ENCODE data around the gene ADAMTS1.
A peak's percentile ranks its signal among the peaks of the same experiment; 100 is the strongest.

ADAMTS1 gene

DNA sequence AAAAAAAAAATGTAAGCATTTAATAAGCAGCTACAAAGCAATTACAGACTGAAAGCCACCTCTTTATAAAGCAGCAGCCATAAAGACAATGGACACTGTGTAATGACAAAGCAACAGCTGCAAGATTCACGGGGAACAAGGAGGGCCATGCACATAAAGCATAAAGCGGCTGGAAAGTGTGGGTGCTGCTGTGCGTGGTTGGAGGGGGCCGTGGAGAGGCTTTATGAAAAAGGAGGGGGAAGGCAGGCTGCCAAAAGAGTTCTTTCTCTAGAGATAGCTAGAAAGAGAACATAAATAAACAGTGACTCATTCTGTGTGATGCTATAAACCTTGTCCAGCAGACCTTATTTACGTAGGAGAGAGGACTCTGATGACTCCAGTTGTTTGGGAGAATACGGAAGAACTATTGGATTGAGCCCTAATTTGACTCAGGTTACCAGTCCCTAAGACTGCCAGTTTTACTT is 49.3 kb downstream of the ADAMTS1 start:
- Histone ChIP-seq H3K18ac (ENCODE audit: low read length) (no peak overlapping the region), H3K9ac (ENCODE audit: low read depth, low read length, poor library complexity) (no peak overlapping the region), H2AK5ac (ENCODE audit: low read depth, low read length) (no peak overlapping the region), H3K14ac (ENCODE audit: low read length) (no peak overlapping the region), H2BK15ac (ENCODE audit: low read length) (no peak overlapping the region), H3K27ac (replicated peaks; ENCODE audit: low read length) (no peak overlapping the region), H2BK5ac (ENCODE audit: low read length) (no peak overlapping the region), H3K27me3 (ENCODE audit: control insufficient read depth in 3 of 3, insufficient read depth in 3 of 3, low read depth in 1 of 3, low read length in 3 of 3) (no peaks in the 10 kb centered on the region), H3K23ac (ENCODE audit: low read depth, low read length, poor library complexity) (no peak overlapping the region), H3K79me1 (ENCODE audit: low read depth, low read length) (no peaks in the 10 kb centered on the region), H2BK120ac (ENCODE audit: low read depth, low read length) (no peak overlapping the region), H3K4me1 (ENCODE audit: control insufficient read depth in 2 of 2, insufficient read depth in 1 of 2, low read depth in 1 of 2, low read length in 2 of 2) (peaks cover 0 to 6% of the 10 kb centered on the region in 2 donors), H2AFZ (ENCODE audit: low read length) (peak overlapping the region; percentile 29), H4K8ac (ENCODE audit: low read depth, low read length) (no peak overlapping the region), H3K4me3 (ENCODE audit: low read length in 2 of 2) (no peak overlapping the region), H3K36me3 (replicated peaks in 1 of 2; ENCODE audit: control insufficient read depth in 2 of 2, insufficient read depth in 2 of 2, low read length in 2 of 2) (no peaks in the 10 kb centered on the region), H3K9me3 (replicated peaks in 1 of 2; ENCODE audit: control insufficient read depth in 2 of 2, insufficient read depth in 1 of 2, low read depth in 1 of 2, low read length in 2 of 2) (peaks cover 0 to 2% of the 10 kb centered on the region in 2 donors), H2BK12ac (ENCODE audit: low read length) (no peak overlapping the region), H4K91ac (ENCODE audit: low read depth, low read length, poor library complexity) (no peak overlapping the region), H3K4ac (ENCODE audit: low read length) (no peak overlapping the region), H3K4me2 (ENCODE audit: insufficient read depth, low read length, poor library complexity, severe bottlenecking) (no peak overlapping the region)
- DNase-seq (ENCODE audit: low spot score), result no peak
- no CpG with 5 or more reads among the region's 6 CpGs for WGBS, 2 donors (ENCODE audit: extremely low coverage in 2 of 2, insufficient read length in 2 of 2, insufficient replicate concordance in 1 of 2)

DNA sequence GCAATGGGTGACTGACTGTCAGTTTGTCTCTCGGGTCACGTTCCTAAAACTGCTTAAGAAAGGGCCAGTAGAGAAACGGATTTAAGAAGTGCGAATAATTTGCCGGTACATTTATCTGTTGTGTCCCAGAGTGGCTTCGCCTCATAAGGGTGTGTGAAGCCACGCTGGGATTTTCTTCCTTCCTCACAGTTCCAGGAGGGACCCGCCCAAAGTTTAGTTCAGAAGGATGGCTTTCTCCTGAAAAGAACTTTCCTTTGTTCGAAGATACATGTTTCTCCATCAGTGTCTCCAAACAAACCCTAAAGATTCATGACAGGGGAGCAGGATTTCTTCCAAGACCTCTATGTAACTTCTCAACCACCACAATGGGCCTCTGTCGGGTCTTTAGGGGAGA is 49.8 kb downstream of the ADAMTS1 start:
- Histone ChIP-seq H2AFZ (ENCODE audit: low read length) (peak overlapping the region; percentile 29), H3K4ac (ENCODE audit: low read length) (no peak overlapping the region), H3K36me3 (replicated peaks in 1 of 2; ENCODE audit: control insufficient read depth in 2 of 2, insufficient read depth in 2 of 2, low read length in 2 of 2) (no peaks in the 10 kb centered on the region), H3K27ac (replicated peaks; ENCODE audit: low read length) (no peak overlapping the region), H3K18ac (ENCODE audit: low read length) (no peak overlapping the region), H2BK5ac (ENCODE audit: low read length) (no peak overlapping the region), H3K79me1 (ENCODE audit: low read depth, low read length) (no peaks in the 10 kb centered on the region), H3K9me3 (replicated peaks in 1 of 2; ENCODE audit: control insufficient read depth in 2 of 2, insufficient read depth in 1 of 2, low read depth in 1 of 2, low read length in 2 of 2) (peaks cover 0 to 2% of the 10 kb centered on the region in 2 donors), H4K91ac (ENCODE audit: low read depth, low read length, poor library complexity) (no peak overlapping the region), H3K4me3 (ENCODE audit: low read length in 2 of 2) (no peak overlapping the region), H3K4me1 (ENCODE audit: control insufficient read depth in 2 of 2, insufficient read depth in 1 of 2, low read depth in 1 of 2, low read length in 2 of 2) (peaks cover 0 to 6% of the 10 kb centered on the region in 2 donors), H2BK120ac (ENCODE audit: low read depth, low read length) (no peak overlapping the region), H3K14ac (ENCODE audit: low read length) (no peak overlapping the region), H3K27me3 (ENCODE audit: control insufficient read depth in 3 of 3, insufficient read depth in 3 of 3, low read depth in 1 of 3, low read length in 3 of 3) (no peaks in the 10 kb centered on the region), H2BK15ac (ENCODE audit: low read length) (no peak overlapping the region), H3K23ac (ENCODE audit: low read depth, low read length, poor library complexity) (no peak overlapping the region), H2AK5ac (ENCODE audit: low read depth, low read length) (no peak overlapping the region), H2BK12ac (ENCODE audit: low read length) (no peak overlapping the region), H4K8ac (ENCODE audit: low read depth, low read length) (no peak overlapping the region), H3K4me2 (ENCODE audit: insufficient read depth, low read length, poor library complexity, severe bottlenecking) (no peak overlapping the region), H3K9ac (ENCODE audit: low read depth, low read length, poor library complexity) (no peak overlapping the region)
- no peak for DNase-seq (ENCODE audit: low spot score)
- WGBS, 2 donors (ENCODE audit: extremely low coverage in 2 of 2, insufficient read length in 2 of 2, insufficient replicate concordance in 1 of 2), result no CpG with 5 or more reads among the region's 10 CpGs

DNA sequence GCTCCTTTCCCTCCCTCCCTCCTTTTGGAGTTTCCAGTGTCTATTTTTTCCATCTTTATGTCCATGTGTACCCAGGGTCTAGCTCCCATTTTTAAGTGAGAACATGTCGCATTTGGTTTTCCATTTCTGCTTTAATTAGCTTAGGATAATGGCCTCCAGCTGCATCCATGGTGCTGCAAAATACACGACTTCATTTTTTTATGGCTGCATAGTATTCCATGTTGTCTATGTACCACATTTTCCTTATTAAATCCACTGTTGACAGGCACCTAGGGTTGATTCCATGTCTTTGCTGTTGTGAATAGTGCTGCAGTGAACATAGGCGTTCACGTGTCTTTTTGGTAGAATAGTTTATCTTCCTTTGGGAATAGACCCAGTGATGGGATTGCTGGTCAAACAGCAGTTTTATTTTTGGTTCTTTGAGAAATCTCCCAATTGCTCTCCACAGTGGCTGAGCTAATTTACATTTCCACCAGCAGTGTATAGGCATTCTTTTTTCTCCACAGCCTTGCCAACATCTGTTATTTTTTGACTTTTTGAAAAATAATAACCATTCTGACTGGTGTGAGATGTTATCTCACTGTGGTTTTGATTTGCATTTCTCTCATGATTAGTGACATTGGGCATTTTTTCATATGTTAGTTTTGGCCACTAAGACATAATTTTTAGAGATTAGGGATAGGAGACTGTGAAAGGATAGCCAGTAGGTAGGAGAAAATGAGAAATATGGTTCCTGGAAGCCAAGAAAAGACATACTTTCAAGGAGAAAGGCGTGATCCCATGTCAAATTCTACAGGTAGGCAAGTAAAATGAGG is 50.4 kb downstream of the ADAMTS1 start:
- no peak for DNase-seq (ENCODE audit: low spot score)

GRCh38 chr21:26790296-26790695 is 54.9 kb downstream of the ADAMTS1 start:
- no peak overlapping the region for H3K14ac ChIP-seq (ENCODE audit: low read length)
- H2BK5ac ChIP-seq (ENCODE audit: low read length), result no peak overlapping the region
- H3K4me2 ChIP-seq (ENCODE audit: insufficient read depth, low read length, poor library complexity, severe bottlenecking), result no peak overlapping the region
- no peak overlapping the region for H3K27ac ChIP-seq (replicated peaks; ENCODE audit: low read length)
- H3K9me3 ChIP-seq (replicated peaks in 1 of 2; ENCODE audit: control insufficient read depth in 2 of 2, insufficient read depth in 1 of 2, low read depth in 1 of 2, low read length in 2 of 2), result no peaks in the 10 kb centered on the region
- no peak overlapping the region for H2BK120ac ChIP-seq (ENCODE audit: low read depth, low read length)
- no peak overlapping the region for H3K4me3 ChIP-seq (ENCODE audit: low read length in 2 of 2)
- no peak overlapping the region for H2BK15ac ChIP-seq (ENCODE audit: low read length)
- no peak for DNase-seq (ENCODE audit: low spot score)
- H3K4me1 ChIP-seq (ENCODE audit: control insufficient read depth in 2 of 2, insufficient read depth in 1 of 2, low read depth in 1 of 2, low read length in 2 of 2), result no peaks in the 10 kb centered on the region
- H2AK5ac ChIP-seq (ENCODE audit: low read depth, low read length), result no peak overlapping the region
- H3K9ac ChIP-seq (ENCODE audit: low read depth, low read length, poor library complexity), result no peak overlapping the region
- H3K27me3 ChIP-seq (ENCODE audit: control insufficient read depth in 3 of 3, insufficient read depth in 3 of 3, low read depth in 1 of 3, low read length in 3 of 3), result no peaks in the 10 kb centered on the region
- H2BK12ac ChIP-seq (ENCODE audit: low read length), result no peak overlapping the region
- H3K36me3 ChIP-seq (replicated peaks in 1 of 2; ENCODE audit: control insufficient read depth in 2 of 2, insufficient read depth in 2 of 2, low read length in 2 of 2), result no peaks in the 10 kb centered on the region
- H3K4ac ChIP-seq (ENCODE audit: low read length), result no peak overlapping the region
- no peaks in the 10 kb centered on the region for H3K79me1 ChIP-seq (ENCODE audit: low read depth, low read length)
- no peak overlapping the region for H2AFZ ChIP-seq (ENCODE audit: low read length)
- no peak overlapping the region for H3K18ac ChIP-seq (ENCODE audit: low read length)
- no peak overlapping the region for H4K91ac ChIP-seq (ENCODE audit: low read depth, low read length, poor library complexity)
- no peak overlapping the region for H4K8ac ChIP-seq (ENCODE audit: low read depth, low read length)
- no peak overlapping the region for H3K23ac ChIP-seq (ENCODE audit: low read depth, low read length, poor library complexity)

More for the DNA sequence above, 50.4 kb downstream of the ADAMTS1 start:
- H3K4me1 ChIP-seq (ENCODE audit: control insufficient read depth in 2 of 2, insufficient read depth in 1 of 2, low read depth in 1 of 2, low read length in 2 of 2), result peaks cover 0 to 6% of the 10 kb centered on the region in 2 donors
- no peak overlapping the region for H2AFZ ChIP-seq (ENCODE audit: low read length)
- WGBS, 2 donors (ENCODE audit: extremely low coverage in 2 of 2, insufficient read length in 2 of 2, insufficient replicate concordance in 1 of 2), result no CpG with 5 or more reads among the region's 5 CpGs
- H3K9me3 ChIP-seq (replicated peaks in 1 of 2; ENCODE audit: control insufficient read depth in 2 of 2, insufficient read depth in 1 of 2, low read depth in 1 of 2, low read length in 2 of 2), result peaks cover 0 to 2% of the 10 kb centered on the region in 2 donors
- H2BK5ac ChIP-seq (ENCODE audit: low read length), result no peak overlapping the region
- no peak overlapping the region for H4K8ac ChIP-seq (ENCODE audit: low read depth, low read length)
- H3K14ac ChIP-seq (ENCODE audit: low read length), result no peak overlapping the region
- no peak overlapping the region for H4K91ac ChIP-seq (ENCODE audit: low read depth, low read length, poor library complexity)
- H3K18ac ChIP-seq (ENCODE audit: low read length), result no peak overlapping the region
- H3K4me3 ChIP-seq (ENCODE audit: low read length in 2 of 2), result no peak overlapping the region
- H2BK12ac ChIP-seq (ENCODE audit: low read length), result no peak overlapping the region
- H3K36me3 ChIP-seq (replicated peaks in 1 of 2; ENCODE audit: control insufficient read depth in 2 of 2, insufficient read depth in 2 of 2, low read length in 2 of 2), result no peaks in the 10 kb centered on the region
- H3K27me3 ChIP-seq (ENCODE audit: control insufficient read depth in 3 of 3, insufficient read depth in 3 of 3, low read depth in 1 of 3, low read length in 3 of 3), result no peaks in the 10 kb centered on the region
- H3K23ac ChIP-seq (ENCODE audit: low read depth, low read length, poor library complexity), result no peak overlapping the region
- no peak overlapping the region for H3K27ac ChIP-seq (replicated peaks; ENCODE audit: low read length)
- no peak overlapping the region for H2BK15ac ChIP-seq (ENCODE audit: low read length)
- H2AK5ac ChIP-seq (ENCODE audit: low read depth, low read length), result no peak overlapping the region
- H2BK120ac ChIP-seq (ENCODE audit: low read depth, low read length), result no peak overlapping the region
- H3K79me1 ChIP-seq (ENCODE audit: low read depth, low read length), result no peaks in the 10 kb centered on the region
- H3K4ac ChIP-seq (ENCODE audit: low read length), result no peak overlapping the region
- H3K4me2 ChIP-seq (ENCODE audit: insufficient read depth, low read length, poor library complexity, severe bottlenecking), result no peak overlapping the region
- no peak overlapping the region for H3K9ac ChIP-seq (ENCODE audit: low read depth, low read length, poor library complexity)

Measured in neuronal stem cell (in vitro differentiated cells).